NAMALWA (cell line): ENCODE data around the gene SULF2.

Experiments used
- DNase-seq: peaks from one replicate; pipeline ENCODE4 v3.0.0-alpha.2; 2015; ENCODE audit warnings: low spot score

Gene SULF2

DNA sequence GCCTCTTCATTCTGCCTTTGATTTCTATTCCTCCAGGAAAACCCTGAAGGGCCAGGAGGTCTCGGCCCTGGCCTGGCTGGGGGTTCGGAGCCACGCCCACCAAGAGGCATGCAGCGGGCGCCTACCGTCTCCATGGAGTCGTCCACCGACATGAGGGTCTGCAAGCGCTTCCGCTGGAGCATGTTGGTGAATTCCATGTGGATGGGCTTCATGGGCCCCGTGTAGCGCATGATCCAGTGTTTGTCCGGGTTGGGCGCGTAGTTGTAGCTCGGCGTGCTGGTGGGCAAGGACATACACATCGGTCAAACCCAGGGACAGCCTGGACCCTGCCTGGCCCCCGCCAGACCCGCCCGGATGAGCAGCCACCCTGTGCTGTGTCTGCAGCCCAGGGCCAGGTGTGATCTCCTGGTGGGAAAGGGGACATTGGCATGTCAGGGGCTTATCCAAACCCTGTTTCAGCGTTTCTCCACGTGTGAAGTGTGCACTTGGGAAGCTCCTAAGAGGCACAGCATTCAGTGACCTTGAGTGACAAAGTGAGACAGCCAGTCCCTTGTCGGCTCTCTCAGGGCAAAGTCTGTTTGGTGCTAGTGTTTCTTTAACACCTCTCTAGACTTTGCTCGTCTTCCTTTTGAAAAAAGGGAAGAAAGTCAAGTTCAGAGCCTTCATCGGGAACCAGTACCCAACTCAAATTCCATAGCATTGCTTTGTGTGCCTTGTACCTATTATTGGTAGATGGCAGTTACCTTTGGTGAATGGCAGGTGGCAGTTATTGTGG, 100.8 kb downstream of the SULF2 start:
- no peak for DNase-seq

DNA sequence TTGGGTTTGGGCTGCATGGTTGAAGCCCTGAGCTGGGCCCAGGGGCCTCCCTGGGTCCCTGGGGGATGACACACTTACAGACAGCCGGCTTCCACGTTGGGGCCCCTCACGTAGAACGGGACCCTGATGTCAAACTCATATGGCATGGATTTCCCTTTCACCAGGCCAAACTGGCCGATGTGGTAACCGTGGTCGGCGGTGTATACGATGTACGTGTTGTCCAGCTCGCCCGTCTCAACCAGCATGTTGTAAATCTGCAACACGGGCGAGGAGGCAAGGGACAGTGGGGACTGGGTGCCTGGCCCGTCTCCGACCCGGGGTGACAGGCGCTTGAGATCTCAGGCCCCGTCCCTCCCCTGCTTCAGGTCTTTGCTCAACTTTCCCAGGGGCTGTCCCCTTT, 102.4 kb downstream of the SULF2 start:
- no peak for DNase-seq

DNA sequence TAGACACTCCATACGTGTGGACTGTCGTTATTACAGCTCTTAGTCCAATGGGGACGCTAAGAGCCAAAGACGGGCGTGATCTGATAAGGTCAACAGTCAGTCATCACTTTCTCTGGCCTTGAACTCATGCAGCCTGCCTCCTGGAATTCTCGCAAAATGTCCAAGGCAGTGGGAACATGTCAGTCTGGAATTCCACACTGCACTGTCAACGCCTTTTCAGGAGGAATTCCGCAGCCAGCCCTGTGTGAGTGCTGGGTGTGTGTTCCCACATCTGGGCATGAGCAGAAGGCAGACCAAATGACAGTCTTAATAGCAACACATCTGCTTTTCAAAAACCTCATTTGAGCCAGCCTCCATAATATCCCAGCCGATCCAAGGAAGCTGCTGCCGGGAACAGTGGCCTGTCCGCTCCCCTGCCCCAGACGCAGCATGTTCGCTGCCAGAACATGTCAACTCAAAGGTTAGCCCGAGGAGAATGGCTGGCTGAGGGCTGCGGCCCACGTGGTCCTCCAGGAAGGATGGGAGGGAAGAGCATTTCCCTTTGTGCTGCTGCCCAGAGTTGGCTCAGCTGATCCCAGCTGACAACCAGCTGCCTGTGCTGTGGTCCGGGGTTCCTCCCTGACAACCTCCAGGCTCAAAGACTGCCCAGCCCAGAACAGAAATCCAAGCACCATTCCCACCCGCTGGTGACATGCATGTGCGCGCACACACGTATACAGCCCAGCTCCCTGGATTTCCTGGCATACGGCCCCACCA, 103.1 kb downstream of the SULF2 start:
- DNase-seq = no peak

DNA sequence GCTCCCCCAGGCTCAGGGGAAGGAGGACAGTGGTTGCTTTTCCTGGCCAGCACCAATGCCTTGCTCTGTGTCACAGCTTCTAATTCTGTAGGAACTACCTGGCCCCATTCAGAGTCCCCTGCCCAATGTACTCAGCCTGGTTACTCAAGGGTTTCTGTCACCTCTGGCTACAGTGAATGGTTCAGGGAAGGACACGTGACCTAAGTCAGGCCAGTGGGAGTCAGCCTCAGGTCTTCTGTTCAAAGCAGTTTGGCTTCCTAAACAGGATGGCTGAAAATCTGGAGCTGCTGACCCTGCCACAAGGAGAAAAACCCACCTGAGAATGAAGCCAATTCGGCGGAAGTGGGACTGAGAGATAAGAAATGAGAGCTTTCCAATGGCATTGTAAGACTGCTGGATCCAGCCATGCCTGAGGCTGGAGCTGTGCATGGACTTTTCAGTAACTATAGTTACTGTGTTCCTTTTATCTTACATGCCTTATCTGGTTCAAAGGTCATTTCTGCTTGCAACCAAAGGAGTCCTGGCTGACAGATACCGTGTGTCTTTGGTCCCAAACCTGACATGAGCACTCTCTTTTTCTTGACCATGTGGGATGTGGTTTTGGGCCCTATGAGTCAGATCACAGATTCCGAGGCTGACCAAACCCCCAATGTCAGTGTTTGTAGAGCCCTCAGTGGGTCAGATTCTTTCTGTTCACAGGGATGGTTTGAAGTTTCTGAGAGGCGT, 104.3 kb downstream of the SULF2 start:
- DNase-seq = no peak

DNA sequence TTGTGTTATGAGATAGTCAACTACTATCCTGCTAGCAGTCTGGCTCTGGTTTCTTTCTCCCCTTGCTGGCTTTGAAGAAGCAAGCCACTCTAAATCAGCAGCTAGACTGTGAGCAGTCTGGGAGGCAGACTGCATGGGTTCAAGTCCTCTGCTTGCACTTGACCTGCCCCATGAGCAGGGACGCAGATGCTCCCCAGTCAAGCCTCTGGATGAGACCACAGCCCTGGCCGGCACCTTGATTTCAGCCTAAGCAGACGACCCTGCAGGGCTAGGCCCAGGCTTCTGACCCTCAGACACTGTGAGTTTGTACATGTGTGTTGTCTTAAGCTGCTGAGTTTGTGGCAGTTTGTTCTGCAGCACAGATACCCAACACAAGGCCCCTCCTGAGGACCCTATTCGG, 105.8 kb downstream of the SULF2 start:
- DNase-seq = no peak

DNA sequence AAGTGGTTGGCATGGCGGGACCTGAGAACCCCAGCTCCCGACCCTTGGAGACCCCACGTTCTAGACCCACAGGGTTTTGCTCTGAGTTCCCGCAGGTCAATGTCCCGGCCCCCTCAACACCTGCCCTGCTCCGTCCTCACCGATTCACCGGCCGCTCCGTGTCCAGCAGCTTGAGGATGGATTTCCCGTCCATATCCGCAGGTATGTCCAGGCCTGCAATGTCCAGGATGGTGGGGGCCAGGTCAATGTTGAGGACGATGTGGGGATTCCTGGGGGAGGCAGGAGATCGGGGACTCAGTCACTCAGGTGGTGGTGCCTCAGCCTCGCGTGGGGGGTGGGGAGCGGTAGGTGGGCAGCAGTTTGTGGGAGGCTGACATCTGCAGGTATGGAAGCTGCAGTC, 106.7 kb downstream of the SULF2 start:
- no peak for DNase-seq

DNA sequence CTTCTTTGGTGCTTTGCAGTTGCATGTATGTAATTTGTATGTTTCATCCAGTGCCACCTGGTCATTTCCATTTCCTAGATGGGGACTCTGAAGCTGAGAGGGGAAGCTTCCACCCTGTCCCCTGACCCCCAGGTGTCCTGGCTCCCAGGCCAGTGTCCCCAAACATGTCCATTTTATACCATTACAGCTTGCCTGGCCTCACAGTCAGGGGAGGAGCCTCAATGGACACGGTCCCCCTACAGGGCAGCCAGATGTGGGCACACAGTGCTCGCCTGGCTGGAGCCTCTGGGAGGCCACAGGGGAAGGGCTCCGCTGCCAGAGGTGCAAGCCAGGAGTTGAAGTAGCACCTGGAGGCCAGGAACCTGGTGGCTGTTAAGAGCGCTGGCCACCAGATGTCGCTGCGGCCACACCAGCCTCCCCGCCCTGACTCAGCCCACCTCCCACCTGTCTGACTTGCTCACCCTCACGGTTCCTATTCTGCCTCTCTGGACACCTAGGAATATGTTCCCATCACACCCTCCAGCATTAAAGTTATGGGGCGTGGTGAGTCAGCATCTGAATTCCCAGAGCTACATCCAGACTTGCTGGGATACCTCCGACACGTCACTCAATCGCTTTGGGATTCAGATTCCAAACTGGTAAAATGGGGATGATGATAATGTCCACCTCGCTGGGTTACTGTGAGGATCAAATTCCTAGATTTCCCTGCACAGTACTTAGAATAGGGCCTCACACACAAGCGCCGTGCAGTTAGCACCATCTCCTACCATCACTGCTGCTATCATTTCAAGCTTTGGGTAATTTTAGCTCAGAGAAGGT, 107.4 kb downstream of the SULF2 start:
- peak; percentile 70 for DNase-seq

DNA sequence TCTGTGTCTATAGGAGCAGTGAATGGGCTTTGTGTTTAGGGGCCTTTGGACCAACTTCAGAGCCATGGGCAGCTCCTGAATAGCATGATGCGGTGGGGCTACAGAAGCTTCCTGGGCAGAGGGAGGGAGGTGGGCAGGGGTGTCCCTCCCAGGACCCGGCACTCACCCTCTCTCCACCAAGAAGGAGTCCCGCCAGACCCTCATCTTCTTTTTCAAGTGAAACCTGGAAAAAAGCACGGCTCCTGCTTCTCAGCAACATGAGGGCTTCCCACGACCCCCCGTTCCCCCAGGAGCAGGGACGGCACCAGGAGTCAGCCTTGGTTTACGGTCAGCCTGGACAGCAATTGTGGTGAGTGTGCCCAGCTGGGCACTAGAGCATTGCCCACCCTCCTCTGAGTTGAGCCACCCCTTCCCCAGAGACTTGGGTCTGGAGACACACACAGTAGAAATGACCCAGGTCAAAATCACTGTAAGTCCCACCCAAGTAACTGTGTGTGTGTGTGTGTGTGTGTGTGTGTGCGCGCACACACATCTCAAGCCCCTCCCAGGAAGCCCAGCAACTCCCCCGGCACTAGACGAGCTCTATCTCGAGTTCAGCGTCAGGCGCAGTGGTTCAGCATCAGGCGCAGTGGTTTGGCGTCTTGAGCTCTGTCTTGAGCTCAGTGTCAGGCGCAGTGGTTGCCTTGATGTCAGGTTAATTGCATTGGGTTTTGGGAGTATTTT, 108.2 kb downstream of the SULF2 start:
- no peak for DNase-seq

DNA sequence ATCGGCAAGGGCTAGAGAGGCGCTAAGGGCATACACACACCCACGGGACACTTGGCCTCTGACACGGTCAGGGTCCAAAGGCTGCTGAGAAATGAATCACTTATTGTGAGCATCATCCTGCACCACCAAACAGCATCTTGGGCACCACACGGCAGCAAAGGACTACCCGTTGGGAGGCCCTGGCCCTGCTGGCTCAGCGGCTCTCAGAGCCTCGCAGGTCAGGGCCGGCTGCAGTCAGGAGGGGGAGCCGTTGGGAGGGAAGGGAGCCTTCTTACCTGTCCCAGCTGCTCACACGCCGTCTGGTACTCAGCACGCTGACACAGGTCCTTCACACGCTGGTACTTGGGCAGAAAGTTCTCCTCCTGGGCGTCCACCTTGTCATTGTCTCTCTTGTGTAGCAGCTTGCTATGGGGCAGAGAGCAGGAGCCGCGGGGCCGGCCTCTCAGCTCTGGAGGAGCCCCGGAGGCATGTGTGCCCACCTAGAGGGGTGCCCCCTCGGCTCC, 109.0 kb downstream of the SULF2 start:
- no peak for DNase-seq

DNA sequence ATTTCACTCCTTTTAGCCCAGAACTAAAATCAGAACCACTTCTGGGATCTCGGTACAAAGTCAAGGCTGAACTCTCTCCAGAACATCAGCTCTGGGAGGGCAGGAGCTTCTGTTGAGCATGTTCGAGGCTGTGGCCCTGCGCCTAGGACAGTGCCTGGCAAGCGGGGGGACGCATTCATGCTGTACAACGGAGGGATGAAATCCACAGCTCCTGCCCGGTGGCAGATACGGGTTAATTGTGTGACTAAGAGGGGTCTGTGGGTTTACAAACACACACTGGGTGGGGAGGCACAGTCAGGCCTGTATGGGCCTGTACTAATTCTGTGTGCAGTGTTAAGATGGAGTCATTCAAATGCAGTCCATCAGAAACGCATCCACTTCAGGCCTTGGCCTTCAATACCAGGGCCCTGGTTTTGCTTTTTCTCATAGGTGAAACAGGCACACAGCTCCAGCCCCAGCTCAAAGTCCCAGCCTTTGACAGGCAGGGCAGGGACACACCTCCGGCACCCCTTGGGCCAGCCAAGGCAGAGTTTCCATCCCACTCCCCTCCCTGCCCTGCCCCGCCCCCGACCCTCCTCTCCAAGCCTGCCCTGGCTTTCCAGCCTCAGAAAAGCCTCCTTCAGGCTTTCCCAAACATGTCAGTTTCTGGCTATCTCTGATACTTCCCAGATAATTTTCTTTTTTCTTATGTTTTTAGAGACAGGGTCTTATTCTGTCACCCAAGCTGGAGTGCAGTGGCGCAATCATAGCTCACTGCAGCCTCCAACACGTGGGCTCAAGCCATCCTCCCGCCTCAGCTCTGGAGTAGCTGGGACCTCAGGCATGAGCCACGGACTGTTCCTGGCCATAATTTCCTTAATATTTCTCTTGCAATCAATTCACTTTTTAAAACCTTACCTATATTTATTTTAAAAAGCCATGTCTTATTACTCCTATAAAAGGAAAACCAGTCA, 109.8 kb downstream of the SULF2 start:
- DNase-seq = no peak

DNA sequence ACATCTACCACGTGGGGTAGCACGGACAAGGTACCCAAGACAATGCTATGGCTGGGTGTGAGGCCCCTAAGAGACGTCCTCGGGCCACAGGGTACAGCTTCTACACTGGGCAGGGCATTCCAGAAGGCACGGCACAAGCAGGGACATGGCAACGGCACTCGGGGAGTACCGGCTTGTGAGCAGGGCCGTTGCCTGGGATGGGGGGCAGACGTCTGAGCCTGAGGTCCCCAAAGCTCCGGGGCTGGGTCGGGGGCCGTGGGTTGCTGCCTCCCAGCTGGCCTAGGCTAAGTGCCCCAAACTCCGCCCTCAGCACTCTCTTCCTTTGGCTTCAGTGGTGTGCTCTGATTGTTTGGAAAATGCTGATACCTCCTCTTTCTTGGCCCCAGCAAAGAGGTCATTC, 110.6 kb downstream of the SULF2 start:
- DNase-seq = no peak

DNA sequence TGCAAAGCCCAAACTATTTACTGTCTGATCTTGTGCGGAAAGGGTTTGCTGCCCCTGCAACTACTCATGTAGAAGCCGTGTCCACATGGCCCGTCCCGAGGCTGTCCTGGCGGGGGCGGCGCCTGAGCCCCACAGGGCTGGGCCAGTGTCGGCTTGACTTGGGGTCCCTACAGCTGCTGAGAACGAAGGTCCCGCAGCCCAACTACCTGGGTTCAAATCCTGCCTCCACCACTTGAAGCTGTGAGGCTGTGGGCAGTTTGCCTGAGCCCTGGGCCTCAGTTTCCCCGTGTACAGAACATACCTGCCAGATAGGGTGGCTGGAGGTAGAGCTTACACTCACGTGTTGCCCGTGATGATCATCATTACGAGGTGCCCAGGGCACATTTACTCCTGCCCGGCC, 111.1 kb downstream of the SULF2 start:
- no peak for DNase-seq

DNA sequence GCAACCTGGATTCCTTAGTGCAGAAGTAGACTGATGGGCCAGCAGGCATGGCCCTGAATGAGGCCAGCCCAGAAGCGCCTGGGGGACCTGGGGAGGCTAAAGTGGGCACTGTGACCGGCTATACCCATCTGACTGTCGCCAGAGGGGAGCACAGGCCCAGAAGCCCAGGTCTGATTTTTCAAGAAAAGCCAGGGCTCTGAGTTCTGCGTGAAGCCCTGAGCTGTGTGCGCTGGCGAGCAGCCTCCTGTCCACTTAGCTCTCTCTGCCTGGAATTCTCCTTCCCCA, 111.7 kb downstream of the SULF2 start:
- DNase-seq = no peak

DNA sequence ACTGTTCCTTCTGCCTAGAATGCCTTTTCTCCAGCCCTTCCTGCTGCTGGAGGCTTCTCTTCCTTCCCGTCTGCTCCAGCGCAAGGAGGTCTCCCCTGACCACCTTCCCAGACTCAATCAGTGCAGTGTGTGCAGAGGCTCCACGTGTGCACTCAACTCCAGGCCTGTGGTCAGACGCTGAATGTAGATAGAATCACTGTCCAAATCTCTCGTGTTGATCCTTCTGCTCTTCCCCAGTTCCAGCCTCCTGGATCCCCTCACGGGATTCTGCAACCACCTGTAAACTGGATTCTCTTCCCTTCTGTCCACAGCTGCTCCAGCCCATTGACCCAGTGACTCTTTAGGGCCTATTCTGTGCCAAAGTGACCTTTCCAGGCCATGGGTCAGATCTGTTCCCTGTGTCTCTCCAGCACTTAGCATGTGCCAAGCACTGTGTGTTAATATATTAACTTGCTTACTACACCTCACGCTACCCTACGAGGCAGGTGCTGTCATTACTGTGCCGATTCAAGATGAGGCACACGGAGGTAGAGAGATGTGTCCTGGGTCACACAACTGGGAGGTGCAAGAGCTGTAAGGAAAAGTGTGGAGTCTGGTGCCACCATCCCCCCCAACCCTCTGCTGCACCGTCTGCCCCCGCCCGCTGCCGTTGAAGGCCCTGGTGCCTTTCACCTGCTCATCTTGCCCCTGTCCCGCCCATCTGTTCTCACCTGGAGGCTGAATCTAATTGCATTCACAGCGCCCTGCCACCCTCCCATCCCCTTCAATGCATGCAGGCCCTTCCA, 112.2 kb downstream of the SULF2 start:
- DNase-seq = no peak

DNA sequence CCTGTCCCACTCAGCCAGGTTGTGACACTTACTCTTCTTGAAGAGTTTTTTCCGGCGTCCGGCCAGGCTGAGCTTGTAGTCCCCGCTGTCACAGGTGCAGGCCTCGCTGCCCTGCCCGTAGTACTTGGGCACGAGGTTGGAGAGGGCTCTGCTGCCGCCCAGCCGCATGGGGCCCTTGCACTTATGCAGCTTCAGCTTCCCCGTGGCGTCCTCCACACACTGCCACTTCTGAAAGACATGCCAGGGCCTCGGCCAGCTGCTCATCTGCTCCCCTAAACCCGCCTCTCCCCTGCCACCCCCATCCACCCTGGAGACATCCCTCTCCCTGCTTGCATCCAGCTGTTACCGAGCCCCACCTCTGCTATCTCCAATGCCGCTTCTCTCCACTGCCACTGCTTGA, 113.1 kb downstream of the SULF2 start:
- DNase-seq = no peak

DNA sequence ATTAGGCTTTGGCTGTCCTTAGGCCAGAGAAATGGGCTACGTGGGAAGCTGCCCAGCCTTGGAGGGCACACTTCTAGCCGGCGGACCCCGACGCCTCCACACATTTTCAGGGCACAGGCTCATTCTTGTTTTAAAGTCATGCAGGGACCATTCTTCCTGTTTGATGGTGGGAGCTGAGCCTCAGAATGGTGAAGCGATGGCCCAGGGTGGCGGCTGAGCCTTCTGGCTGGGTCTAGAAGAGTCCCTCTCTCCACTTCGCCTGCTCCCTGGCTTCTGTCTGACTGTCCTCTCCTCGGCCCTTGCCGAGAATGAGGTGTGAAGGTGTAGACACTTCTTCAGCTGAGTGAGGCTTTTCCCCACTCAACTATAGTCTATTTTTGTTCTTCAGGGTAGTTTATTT, 114.4 kb downstream of the SULF2 start:
- no peak for DNase-seq

DNA sequence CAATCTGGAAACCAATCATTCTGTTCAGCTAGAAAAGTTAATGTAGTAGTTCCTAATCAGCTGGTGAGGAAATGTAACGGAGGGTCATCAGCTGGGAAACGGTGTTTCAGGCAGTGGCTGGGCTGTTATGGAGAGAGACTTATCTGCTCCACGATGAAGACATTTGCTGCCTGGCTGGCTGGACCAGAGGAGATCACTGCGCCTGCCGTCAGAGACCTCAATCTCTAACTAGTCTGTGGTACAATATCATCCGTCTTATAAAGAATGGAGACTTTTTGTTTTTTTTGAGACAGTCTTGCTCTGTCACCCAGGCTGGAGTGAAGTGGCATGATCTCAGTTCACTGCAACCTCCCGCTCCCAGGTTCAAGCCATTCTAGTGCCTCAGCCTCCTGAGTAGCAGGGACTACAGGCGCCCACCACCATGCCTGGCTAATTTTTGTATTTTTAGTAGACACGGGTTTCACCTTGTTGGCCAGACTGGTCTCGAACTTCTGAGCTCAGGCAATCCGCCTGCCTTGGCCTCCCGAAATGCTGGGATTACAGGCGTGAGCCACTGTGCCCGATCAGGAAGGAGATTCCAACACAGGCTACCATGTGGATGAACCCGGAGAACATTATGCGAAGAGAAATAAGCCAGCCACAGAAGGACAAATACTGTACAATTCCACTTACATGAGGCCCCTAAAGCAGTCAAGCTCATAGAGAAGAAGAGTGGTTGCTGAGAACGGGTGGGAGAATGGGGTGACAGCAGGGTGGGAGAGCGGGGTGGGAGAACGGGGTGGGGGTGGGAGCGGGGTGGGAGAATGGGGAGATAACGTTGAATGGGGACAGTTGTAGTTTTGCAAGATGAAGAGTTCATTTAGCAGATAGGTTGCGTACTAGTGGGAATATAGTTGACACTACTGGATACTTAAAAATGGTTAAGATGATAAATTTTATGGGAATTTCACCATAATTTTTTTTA, 115.1 kb downstream of the SULF2 start:
- DNase-seq = no peak

DNA sequence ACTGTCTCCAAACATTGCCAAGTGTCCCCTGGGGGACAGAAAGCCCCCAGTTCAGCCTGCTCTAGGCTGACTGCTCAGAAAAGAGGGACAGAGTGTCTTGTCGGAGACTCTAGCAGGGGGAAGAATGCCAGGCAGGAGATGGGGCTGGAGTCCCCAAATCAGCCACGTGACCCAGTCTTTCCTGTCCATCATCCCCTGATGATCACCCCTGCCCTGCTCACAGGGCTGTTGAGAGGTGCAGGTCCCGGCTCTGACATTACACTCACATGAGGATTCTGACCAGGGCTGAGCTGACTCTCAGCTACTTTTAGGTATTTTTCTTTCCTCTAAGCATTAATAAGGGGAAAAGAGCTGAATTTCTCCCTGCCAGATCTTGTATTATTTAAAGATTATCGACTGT, 115.8 kb downstream of the SULF2 start:
- DNase-seq = no peak

DNA sequence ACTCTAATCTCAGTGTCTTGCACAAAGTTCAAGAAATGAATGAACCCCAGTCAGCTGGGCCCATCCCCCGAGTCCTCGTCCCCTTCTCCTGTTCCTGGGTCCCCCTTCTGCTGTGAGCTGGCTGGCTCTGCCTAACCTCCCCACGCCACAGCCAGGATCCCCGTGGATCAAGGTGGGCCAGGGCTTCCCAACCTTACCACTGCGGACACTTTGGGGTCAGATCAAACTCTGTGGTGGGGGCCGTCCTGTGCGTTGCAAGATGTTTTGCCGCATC, 116.2 kb downstream of the SULF2 start:
- no peak for DNase-seq
